Pericardium fibroblast (primary cell): ENCODE results near the gene SACS. TPM values are rescaled to one million over a fixed set of nuclear protein-coding genes. Genes with fewer than 3 reads are reported as not detected.

ENCODE experiments used
- total RNA-seq: library from RNA; depleted of rRNA; stranded (reverse); fragments of >200 nt; gene quantifications from 2 replicates; pipeline ENCODE4 v1.2.3, GENCODE V29; 2015

SACS gene, protein sequence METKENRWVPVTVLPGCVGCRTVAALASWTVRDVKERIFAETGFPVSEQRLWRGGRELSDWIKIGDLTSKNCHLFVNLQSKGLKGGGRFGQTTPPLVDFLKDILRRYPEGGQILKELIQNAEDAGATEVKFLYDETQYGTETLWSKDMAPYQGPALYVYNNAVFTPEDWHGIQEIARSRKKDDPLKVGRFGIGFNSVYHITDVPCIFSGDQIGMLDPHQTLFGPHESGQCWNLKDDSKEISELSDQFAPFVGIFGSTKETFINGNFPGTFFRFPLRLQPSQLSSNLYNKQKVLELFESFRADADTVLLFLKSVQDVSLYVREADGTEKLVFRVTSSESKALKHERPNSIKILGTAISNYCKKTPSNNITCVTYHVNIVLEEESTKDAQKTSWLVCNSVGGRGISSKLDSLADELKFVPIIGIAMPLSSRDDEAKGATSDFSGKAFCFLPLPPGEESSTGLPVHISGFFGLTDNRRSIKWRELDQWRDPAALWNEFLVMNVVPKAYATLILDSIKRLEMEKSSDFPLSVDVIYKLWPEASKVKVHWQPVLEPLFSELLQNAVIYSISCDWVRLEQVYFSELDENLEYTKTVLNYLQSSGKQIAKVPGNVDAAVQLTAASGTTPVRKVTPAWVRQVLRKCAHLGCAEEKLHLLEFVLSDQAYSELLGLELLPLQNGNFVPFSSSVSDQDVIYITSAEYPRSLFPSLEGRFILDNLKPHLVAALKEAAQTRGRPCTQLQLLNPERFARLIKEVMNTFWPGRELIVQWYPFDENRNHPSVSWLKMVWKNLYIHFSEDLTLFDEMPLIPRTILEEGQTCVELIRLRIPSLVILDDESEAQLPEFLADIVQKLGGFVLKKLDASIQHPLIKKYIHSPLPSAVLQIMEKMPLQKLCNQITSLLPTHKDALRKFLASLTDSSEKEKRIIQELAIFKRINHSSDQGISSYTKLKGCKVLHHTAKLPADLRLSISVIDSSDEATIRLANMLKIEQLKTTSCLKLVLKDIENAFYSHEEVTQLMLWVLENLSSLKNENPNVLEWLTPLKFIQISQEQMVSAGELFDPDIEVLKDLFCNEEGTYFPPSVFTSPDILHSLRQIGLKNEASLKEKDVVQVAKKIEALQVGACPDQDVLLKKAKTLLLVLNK (N-terminal part only)
- total RNA-seq: 7.5 and 11.7 TPM in 2 replicates

DNA sequence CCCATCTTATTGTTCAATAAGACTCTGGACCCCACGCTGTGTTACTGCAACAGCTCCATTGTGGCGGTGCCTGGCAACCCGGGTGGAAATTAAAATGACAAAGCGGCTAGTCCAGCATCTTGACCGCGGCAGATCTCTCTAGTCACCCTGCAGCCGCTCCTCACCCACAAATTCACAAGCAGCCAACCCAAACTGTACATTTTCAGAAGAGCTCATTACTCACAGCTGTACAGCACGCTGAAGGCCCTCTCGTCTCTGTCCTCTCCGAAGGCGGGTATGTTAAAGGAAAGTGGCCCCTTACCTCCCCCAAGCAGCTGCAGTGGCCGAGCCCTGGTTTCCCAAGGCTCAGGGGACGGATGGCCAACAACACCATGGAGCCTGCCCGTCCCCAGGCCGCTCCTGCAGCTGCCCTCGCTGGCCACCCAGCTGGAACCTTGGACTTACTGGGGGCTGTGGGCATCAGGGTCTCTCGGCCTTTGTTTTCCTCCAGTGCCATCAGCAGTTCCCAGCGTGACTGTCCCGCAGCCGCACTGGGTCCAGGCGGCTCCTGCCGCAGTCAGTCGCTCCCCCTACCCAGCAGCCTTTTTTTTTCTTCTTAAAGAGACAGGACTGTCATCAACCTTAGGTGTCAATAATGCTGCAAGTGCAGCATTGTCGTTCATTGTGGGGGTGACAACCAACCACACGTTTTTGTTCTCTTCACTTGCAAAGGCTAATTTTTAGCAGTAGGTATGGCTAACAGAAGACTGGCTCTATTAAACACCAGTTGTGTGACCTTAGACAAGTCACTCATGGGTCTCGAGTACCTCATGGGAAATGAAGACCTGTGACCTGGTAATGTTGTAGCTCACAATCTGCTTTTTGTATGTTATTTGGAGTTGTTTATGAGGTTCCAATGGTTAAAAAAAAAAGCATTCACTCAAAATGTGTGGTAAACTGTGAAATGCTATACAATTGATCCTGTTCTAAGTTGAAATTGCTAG lies at the start of gene SACS:
SACS (minus strand) TSS at position 532 of the 983 bp plus-strand sequence. CDS start 22,463 bp downstream, outside the sequence.

Other genes with a start within 250 kb of the SACS start
- 1.6 and 5.8 TPM in 2 replicates for gene TNFRSF19, start 136.7 kb upstream of the SACS start, total RNA-seq